Measurements from ENCODE around the gene DNAJB8. TPM values are rescaled to one million over a fixed set of nuclear protein-coding genes. Genes with fewer than 3 reads are reported as not detected.

Gene DNAJB8
- total RNA-seq, 4 donors from 2014 or later: not detected

- Histone ChIP-seq H3K27me3 (peaks cover 0 to 23% of the 10 kb centered on the region in 2 donors), H3K27ac (no peak overlapping the region), H3K36me3 (no peaks in the 10 kb centered on the region), H3K9me3 (no peaks in the 10 kb centered on the region), H3K4me1 (no peaks in the 10 kb centered on the region), H3K4me3 (no peak overlapping the region)
- 83 to 100% methylated on average over 1 to 2 of the region's 2 CpGs for WGBS, 2 donors
- TF ChIP-seq POLR2A (IDR thresholded peaks at IDR 0.05): no peak
- no peak for TF ChIP-seq EP300 (IDR thresholded peaks at IDR 0.05)
- TF ChIP-seq CTCF (IDR thresholded peaks at IDR 0.05): no peak
- DNase-seq (ENCODE audit: low spot score in 2 of 2): no peak
These were observed 12.4 kb downstream of the DNAJB8 start for GRCh38 chr3:128454310-128454618.

DNA sequence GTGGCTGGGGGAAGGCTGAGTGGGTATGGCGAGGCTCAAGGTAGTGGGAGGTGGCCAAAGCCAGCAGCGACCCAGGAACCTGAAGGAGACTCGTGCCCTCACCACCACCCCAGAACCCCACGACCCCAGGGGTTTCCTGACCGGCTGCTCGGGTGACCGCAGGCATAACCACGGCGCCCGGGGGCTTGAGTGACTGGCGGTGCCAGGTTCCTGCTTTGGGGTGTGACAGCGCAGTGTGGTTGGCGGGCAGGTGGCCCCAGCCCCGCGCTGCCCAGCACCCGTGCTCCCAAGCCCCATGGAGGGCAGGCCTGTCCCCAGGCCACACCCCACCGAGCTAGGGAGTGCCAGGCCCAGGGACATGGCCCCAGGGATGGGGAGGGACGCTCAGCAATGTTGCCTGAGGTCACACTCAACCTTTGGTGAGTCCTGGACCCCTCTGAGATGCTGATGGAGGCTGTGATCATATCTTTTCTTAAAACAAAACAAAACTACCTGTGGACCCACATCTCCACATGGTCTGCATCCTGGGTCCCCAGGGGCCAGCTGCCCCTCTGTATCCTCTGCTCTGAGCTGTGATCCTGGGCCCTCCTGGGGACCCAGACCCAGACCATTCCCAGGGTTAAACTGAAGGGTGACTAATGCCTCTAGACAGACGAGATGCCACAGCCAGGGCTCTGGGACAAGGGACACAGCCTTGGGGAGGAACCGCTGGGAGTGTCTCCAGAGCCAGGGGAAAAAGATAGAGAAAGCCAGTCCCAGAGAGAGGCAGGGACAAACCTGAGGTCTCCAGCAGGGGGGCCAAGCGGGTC, 13.0 kb downstream of the DNAJB8 start:
- no peak overlapping the region for H3K4me3 ChIP-seq
- H3K27me3 ChIP-seq: peaks cover 0 to 23% of the 10 kb centered on the region in 2 donors
- WGBS, 2 donors: 72 to 80% methylated on average over 20 to 21 of the region's 21 CpGs
- no peak for TF ChIP-seq CTCF (IDR thresholded peaks at IDR 0.05)
- no peak for TF ChIP-seq EP300 (IDR thresholded peaks at IDR 0.05)
- no peak for TF ChIP-seq POLR2A (IDR thresholded peaks at IDR 0.05)
- H3K4me1 ChIP-seq: no peaks in the 10 kb centered on the region
- no peaks in the 10 kb centered on the region for H3K9me3 ChIP-seq
- DNase-seq (ENCODE audit: low spot score in 2 of 2): no peak
- no peak overlapping the region for H3K27ac ChIP-seq
- no peaks in the 10 kb centered on the region for H3K36me3 ChIP-seq

- Histone ChIP-seq H3K27me3 (peaks cover 0 to 23% of the 10 kb centered on the region in 2 donors), H3K4me3 (no peak overlapping the region), H3K27ac (no peak overlapping the region), H3K4me1 (no peaks in the 10 kb centered on the region), H3K36me3 (no peaks in the 10 kb centered on the region), H3K9me3 (no peaks in the 10 kb centered on the region)
- DNase-seq (ENCODE audit: low spot score in 2 of 2): no peak
- 79 to 82% methylated on average over 20 to 21 of the region's 21 CpGs for WGBS, 2 donors
- TF ChIP-seq POLR2A (IDR thresholded peaks at IDR 0.05): no peak
- TF ChIP-seq CTCF (IDR thresholded peaks at IDR 0.05): no peak
- TF ChIP-seq EP300 (IDR thresholded peaks at IDR 0.05): no peak
These were observed 13.9 kb downstream of the DNAJB8 start for GRCh38 chr3:128452678-128453275.

GRCh38 chr3:128452120-128452519, 14.6 kb downstream of the DNAJB8 start:
- no peaks in the 10 kb centered on the region for H3K9me3 ChIP-seq
- whole genome bisulfite sequencing, 2 donors: 80 to 82% methylated on average over 9 of the region's 9 CpGs
- no peak overlapping the region for H3K27ac ChIP-seq
- peaks cover 0 to 18% of the 10 kb centered on the region in 2 donors for H3K27me3 ChIP-seq
- TF ChIP-seq CTCF (IDR thresholded peaks at IDR 0.05): no peak
- no peak for TF ChIP-seq POLR2A (IDR thresholded peaks at IDR 0.05)
- TF ChIP-seq EP300 (IDR thresholded peaks at IDR 0.05): no peak
- no peaks in the 10 kb centered on the region for H3K4me1 ChIP-seq
- H3K36me3 ChIP-seq: no peaks in the 10 kb centered on the region
- no peak overlapping the region for H3K4me3 ChIP-seq
- no peak for DNase-seq (ENCODE audit: low spot score in 2 of 2)

- Histone ChIP-seq H3K27ac (no peak overlapping the region), H3K36me3 (no peaks in the 10 kb centered on the region), H3K4me1 (no peaks in the 10 kb centered on the region), H3K9me3 (no peaks in the 10 kb centered on the region), H3K27me3 (peaks cover 0 to 12% of the 10 kb centered on the region in 2 donors), H3K4me3 (no peak overlapping the region)
- TF ChIP-seq CTCF (IDR thresholded peaks at IDR 0.05) (no peak), EP300 (IDR thresholded peaks at IDR 0.05) (no peak), POLR2A (IDR thresholded peaks at IDR 0.05) (no peak)
- 66 to 78% methylated on average over 6 of the region's 6 CpGs for WGBS, 2 donors
- no peak for DNase-seq (ENCODE audit: low spot score in 2 of 2)
These were observed 17.5 kb downstream of the DNAJB8 start for GRCh38 chr3:128449111-128449638.
